Kidney epithelial cell (primary cell): ENCODE results near the gene OR9Q1. TPM values are rescaled to one million over a fixed set of nuclear protein-coding genes. Genes with fewer than 3 reads are reported as not detected.

Source experiments
- DNase-seq: peaks from one replicate; pipeline ENCODE4 v3.0.0-alpha.2; 2010; ENCODE audit warnings: low read depth
- H3K27me3 ChIP-seq: 2 replicates; pipeline ENCODE4 v1.6.0; 2011; ENCODE audit warnings: low read length; ENCODE audit not compliant: control insufficient read depth, insufficient read depth
- H3K36me3 ChIP-seq: 2 replicates; pipeline ENCODE4 v1.5.1; 2011; ENCODE audit warnings: low read length; ENCODE audit not compliant: control insufficient read depth, insufficient read depth
- H3K4me3 ChIP-seq: 2 replicates; pipeline ENCODE4 v1.5.1; 2011; ENCODE audit warnings: low read depth, mild to moderate bottlenecking, control low read depth, low read length
- total RNA-seq: library from RNA; depleted of rRNA; stranded (reverse); fragments of >200 nt; gene quantifications from 2 replicates; pipeline ENCODE4 v1.2.3, GENCODE V29; 2015
- TF ChIP-seq, protein P1 (sequence below): IDR thresholded peaks from 2 replicates; pipeline ENCODE4 v1.5.1; 2011; ENCODE audit warnings: mild to moderate bottlenecking, moderate library complexity, low read length, control low read depth, inconsistent platforms; ENCODE audit not compliant: insufficient read depth, poor library complexity, severe bottlenecking

Gene OR9Q1
- total RNA-seq, 1 donor from 2014 or later = not detected

GRCh38 chr11:58186938-58187337, 163.3 kb downstream of the OR9Q1 start:
- H3K27me3 ChIP-seq = no peaks in the 10 kb centered on the region
- no peak overlapping the region for H3K4me3 ChIP-seq
- no peaks in the 10 kb centered on the region for H3K36me3 ChIP-seq
- DNase-seq = no peak
- TF ChIP-seq, protein P1, sequence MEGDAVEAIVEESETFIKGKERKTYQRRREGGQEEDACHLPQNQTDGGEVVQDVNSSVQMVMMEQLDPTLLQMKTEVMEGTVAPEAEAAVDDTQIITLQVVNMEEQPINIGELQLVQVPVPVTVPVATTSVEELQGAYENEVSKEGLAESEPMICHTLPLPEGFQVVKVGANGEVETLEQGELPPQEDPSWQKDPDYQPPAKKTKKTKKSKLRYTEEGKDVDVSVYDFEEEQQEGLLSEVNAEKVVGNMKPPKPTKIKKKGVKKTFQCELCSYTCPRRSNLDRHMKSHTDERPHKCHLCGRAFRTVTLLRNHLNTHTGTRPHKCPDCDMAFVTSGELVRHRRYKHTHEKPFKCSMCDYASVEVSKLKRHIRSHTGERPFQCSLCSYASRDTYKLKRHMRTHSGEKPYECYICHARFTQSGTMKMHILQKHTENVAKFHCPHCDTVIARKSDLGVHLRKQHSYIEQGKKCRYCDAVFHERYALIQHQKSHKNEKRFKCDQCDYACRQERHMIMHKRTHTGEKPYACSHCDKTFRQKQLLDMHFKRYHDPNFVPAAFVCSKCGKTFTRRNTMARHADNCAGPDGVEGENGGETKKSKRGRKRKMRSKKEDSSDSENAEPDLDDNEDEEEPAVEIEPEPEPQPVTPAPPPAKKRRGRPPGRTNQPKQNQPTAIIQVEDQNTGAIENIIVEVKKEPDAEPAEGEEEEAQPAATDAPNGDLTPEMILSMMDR = no peak

- TF ChIP-seq, protein P1 = no peak
- DNase-seq = no peak
- Histone ChIP-seq H3K27me3 (no peaks in the 10 kb centered on the region), H3K36me3 (no peaks in the 10 kb centered on the region), H3K4me3 (no peak within 1 kb of the TSS)
Observed at GRCh38 chr11:58188770-58189169, 165.1 kb downstream of the OR9Q1 start, which contains the start of gene OR9Q2. Gene OR9Q2, plus strand, starts transcription at chr11:58189070. Its CDS starts 1,421 bp downstream, at chr11:58190491.

- no peak for DNase-seq
- TF ChIP-seq, protein P1 = no peak
- Histone ChIP-seq H3K36me3 (no peaks in the 10 kb centered on the region), H3K27me3 (no peaks in the 10 kb centered on the region), H3K4me3 (no peak overlapping the region)
Observed at GRCh38 chr11:58192229-58192628, 168.5 kb downstream of the OR9Q1 start.

- TF ChIP-seq, protein P1 = no peak
- H3K4me3 ChIP-seq = no peak overlapping the region
- no peak for DNase-seq
- no peaks in the 10 kb centered on the region for H3K27me3 ChIP-seq
- no peaks in the 10 kb centered on the region for H3K36me3 ChIP-seq
Observed at GRCh38 chr11:58193391-58193790, 169.7 kb downstream of the OR9Q1 start.

DNA sequence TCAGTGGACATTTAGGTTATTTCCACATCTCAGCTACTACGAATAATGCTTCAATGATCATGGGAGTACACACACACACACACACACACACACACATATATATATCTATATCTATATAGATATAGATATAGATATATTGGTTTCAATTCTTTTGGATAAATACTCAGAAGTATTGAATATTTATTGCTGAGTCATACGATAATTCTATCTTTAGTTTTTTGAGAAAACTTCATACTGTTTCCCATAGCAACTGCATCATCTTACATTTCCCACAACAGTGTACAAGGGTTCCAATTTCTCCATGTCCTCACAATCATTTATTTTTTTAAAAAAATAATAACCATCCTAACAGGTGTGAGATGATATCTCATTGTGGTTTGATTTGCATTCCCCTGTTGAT, 172.3 kb downstream of the OR9Q1 start:
- Histone ChIP-seq H3K27me3 (no peaks in the 10 kb centered on the region), H3K36me3 (no peaks in the 10 kb centered on the region), H3K4me3 (no peak overlapping the region)
- TF ChIP-seq, protein P1 = no peak
- no peak for DNase-seq

DNA sequence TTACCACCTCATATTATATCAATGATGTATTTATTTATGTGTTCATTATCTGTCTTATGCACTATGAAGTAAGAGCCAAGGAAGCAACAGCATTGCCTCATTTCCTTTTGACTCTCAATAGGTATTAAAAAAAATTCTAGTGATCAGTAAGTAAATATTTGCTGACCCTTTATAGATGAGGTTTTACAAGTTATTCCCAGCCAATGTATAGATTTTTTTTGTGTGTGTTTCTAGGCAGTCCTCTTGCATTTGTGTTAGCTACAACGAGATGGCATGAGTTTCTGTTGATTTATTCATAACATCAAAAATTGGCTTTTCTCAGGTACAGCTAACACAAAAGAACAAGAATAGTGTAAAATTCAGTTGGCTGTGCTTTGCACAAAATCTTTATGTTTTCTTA, 175.6 kb downstream of the OR9Q1 start:
- TF ChIP-seq, protein P1 = no peak
- no peak for DNase-seq
- Histone ChIP-seq H3K36me3 (no peaks in the 10 kb centered on the region), H3K4me3 (no peak overlapping the region), H3K27me3 (no peaks in the 10 kb centered on the region)
